ENCODE measurements around the gene LSR. TPM values are rescaled to one million over a fixed set of nuclear protein-coding genes. Genes with fewer than 3 reads are reported as not detected.

The LSR gene
- total RNA-seq, 1 experiment from 2014 or later = 0.63 TPM

DNA sequence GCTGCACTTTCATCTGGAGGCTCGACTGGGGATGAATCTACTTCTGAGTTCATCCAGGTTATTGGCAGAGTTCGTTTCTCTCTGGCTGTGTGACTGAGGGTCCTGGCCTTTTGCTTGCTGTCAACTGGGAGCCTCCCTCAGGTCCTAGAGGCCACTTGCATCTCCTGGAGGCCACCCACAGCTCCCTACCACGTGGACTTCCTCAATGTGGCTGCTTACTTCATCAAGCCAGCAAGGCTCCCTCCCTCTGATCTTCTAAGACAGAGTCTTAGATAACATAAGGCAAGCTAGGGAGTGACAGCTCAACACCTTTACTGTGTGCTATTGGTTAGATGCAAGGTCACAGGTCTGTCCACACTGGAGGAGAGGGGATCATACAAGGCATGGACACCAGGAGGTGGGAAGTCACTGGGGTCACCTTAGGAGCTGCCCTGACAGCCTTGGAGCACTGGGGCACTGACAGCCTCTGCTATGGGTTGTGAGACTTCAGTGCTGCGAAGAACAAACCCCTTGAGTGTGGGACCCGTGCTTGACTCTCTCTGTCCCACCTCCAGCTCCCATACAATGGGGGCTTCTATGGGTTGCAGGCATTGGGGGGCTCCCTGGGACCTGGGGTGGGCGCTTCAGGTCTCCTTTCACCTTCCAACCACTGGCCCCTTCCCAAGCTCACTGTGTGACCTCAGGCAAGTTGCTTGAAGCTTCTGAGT is 25.6 kb upstream of the LSR start:
- Histone ChIP-seq H3K27me3 (ENCODE audit: low read length) (no peaks in the 10 kb centered on the region), H3K4me2 (ENCODE audit: low read depth, low read length, poor library complexity, severe bottlenecking) (no peak overlapping the region), H3K9me3 (ENCODE audit: low read length) (peaks cover 2% of the 10 kb centered on the region; the same call in 1 of the 2 replicates), H4K20me1 (ENCODE audit: insufficient read depth, low read depth, low read length) (no peaks in the 10 kb centered on the region), H3K36me3 (ENCODE audit: insufficient read depth, low read length) (no peaks in the 10 kb centered on the region), H3K9me2 (replicated peaks; ENCODE audit: insufficient read depth, low read length) (no peaks in the 10 kb centered on the region), H2AFZ (ENCODE audit: low read length) (no peak overlapping the region), H3K9ac (ENCODE audit: low read length) (no peak overlapping the region), H3K79me2 (ENCODE audit: low read length) (no peaks in the 10 kb centered on the region), H3K4me1 (ENCODE audit: low read length) (peaks cover 12% of the 10 kb centered on the region), H3K4me3 (ENCODE audit: low read length) (no peak overlapping the region), H3K27ac (ENCODE audit: low read length) (no peak overlapping the region)
- no peak for DNase-seq

DNA sequence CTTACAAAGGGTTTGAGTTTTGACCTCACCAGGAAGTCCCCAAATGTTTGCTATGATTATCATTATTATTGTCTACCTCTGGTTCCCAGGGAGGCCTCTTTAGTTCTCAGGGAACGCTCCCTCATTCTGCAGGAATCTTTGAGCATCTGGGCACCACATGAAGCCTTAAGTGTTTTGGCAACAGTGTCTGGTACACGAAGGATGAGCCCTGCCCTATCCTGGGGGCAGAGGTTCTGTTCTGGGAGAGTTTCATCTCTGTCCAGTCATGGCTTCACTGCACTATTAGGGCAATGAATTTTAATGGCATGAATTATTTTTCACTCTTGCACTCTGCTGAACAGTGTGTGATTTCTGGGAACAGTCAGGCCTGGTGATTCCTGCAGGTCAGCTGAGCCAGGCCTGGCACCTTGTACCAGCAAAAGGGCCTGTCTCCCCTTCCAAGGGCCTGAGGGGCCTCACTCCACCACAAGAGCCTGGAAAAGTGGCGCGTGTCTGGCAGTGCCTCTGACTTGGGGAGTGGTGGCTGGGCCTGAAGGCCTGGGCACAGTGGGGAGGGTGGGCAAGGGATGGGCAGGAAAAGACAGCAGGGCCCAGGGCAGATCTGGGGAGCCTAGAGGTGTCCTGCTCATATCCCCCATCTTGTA is 24.8 kb upstream of the LSR start:
- H3K9ac ChIP-seq (ENCODE audit: low read length) = no peak overlapping the region
- DNase-seq = no peak
- H3K4me3 ChIP-seq (ENCODE audit: low read length) = no peak overlapping the region
- H3K4me1 ChIP-seq (ENCODE audit: low read length) = peaks cover 12% of the 10 kb centered on the region
- no peak overlapping the region for H3K27ac ChIP-seq (ENCODE audit: low read length)
- no peaks in the 10 kb centered on the region for H3K27me3 ChIP-seq (ENCODE audit: low read length)
- no peaks in the 10 kb centered on the region for H3K36me3 ChIP-seq (ENCODE audit: insufficient read depth, low read length)
- peaks cover 2% of the 10 kb centered on the region; the same call in 1 of the 2 replicates for H3K9me3 ChIP-seq (ENCODE audit: low read length)
- H2AFZ ChIP-seq (ENCODE audit: low read length) = no peak overlapping the region
- no peaks in the 10 kb centered on the region for H3K9me2 ChIP-seq (replicated peaks; ENCODE audit: insufficient read depth, low read length)
- no peaks in the 10 kb centered on the region for H3K79me2 ChIP-seq (ENCODE audit: low read length)
- no peaks in the 10 kb centered on the region for H4K20me1 ChIP-seq (ENCODE audit: insufficient read depth, low read depth, low read length)
- no peak overlapping the region for H3K4me2 ChIP-seq (ENCODE audit: low read depth, low read length, poor library complexity, severe bottlenecking)

DNA sequence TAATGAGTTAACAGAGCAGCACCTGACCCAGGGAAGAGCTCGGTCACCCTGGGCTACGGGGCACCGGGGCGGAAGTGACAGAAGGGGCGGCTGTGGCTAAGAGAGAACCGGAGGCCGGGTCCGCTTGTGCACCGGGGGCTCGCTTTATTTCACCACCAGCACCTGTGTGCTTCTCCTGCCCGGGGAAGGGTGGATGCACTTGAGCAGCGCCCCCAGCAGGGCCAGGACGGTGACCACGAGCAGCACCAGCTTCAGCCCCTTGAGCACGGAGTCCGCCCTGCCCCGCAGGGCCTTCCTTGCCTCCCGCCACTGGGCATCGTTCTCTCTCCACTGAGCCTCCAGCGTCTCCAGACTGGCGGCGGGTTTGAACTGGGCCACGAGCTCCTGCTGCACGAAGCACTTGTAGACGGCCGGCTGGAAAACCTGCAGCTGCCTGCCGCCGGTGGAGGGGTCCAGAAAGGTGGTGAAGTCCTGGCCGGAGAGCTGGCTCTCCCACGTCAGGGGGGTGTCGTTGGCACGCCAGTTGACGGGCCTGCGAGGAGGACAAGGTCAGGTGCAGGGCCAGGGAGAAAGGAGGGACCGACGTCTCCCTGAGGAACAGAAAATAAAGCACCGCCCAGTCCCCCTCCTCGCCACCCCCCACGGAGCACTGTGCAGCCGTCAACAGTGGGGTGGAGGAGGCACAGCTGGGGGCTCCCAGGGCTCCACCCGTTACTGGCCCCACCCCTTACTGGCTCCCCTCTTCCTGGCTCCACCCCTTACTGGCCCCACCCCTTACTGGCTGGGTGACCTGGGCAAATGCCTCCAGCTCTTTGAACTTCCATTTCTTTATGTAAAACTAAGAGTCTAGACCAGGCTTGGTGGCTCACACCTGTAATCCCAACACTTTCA is 23.9 kb upstream of the LSR start:
- Histone ChIP-seq H3K27me3 (ENCODE audit: low read length) (no peaks in the 10 kb centered on the region), H3K4me1 (ENCODE audit: low read length) (peaks cover 12% of the 10 kb centered on the region), H3K9me2 (replicated peaks; ENCODE audit: insufficient read depth, low read length) (no peaks in the 10 kb centered on the region), H3K4me2 (ENCODE audit: low read depth, low read length, poor library complexity, severe bottlenecking) (no peak overlapping the region), H3K4me3 (ENCODE audit: low read length) (no peak overlapping the region), H3K27ac (ENCODE audit: low read length) (no peak overlapping the region), H3K79me2 (ENCODE audit: low read length) (no peaks in the 10 kb centered on the region), H4K20me1 (ENCODE audit: insufficient read depth, low read depth, low read length) (no peaks in the 10 kb centered on the region), H3K9me3 (ENCODE audit: low read length) (no peaks in the 10 kb centered on the region; the same call in 1 of the 2 replicates), H2AFZ (ENCODE audit: low read length) (no peak overlapping the region), H3K36me3 (ENCODE audit: insufficient read depth, low read length) (no peaks in the 10 kb centered on the region), H3K9ac (ENCODE audit: low read length) (no peak overlapping the region)
- DNase-seq = no peak

DNA sequence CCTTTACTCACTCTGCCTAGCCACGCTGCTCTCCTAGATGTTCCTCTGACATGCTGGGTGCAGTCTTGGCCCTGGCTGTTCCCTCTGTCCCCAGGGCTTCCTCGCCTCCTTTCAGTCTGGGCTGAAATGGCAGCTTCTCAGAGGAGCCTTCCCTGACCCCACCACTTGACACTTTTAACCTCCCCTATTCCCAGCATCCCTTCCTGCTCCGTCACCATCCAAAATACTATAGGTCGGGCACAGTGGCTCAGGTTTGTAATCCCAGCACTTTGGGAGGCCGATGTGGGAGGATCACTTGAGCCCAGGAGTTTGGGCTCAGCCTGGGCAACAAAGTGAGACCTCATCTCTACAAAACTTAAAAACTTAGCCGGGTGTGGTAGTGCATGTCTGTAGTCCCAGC is 22.9 kb upstream of the LSR start:
- no peak for DNase-seq
- Histone ChIP-seq H3K36me3 (ENCODE audit: insufficient read depth, low read length) (no peaks in the 10 kb centered on the region), H3K4me2 (ENCODE audit: low read depth, low read length, poor library complexity, severe bottlenecking) (no peak overlapping the region), H3K27ac (ENCODE audit: low read length) (no peak overlapping the region), H3K4me1 (ENCODE audit: low read length) (peaks cover 12% of the 10 kb centered on the region), H3K79me2 (ENCODE audit: low read length) (no peaks in the 10 kb centered on the region), H3K9ac (ENCODE audit: low read length) (no peak overlapping the region), H2AFZ (ENCODE audit: low read length) (no peak overlapping the region), H3K27me3 (ENCODE audit: low read length) (no peaks in the 10 kb centered on the region), H3K9me2 (replicated peaks; ENCODE audit: insufficient read depth, low read length) (no peaks in the 10 kb centered on the region), H3K4me3 (ENCODE audit: low read length) (no peak overlapping the region), H3K9me3 (ENCODE audit: low read length) (no peaks in the 10 kb centered on the region; the same call in 1 of the 2 replicates), H4K20me1 (ENCODE audit: insufficient read depth, low read depth, low read length) (no peaks in the 10 kb centered on the region)

DNA sequence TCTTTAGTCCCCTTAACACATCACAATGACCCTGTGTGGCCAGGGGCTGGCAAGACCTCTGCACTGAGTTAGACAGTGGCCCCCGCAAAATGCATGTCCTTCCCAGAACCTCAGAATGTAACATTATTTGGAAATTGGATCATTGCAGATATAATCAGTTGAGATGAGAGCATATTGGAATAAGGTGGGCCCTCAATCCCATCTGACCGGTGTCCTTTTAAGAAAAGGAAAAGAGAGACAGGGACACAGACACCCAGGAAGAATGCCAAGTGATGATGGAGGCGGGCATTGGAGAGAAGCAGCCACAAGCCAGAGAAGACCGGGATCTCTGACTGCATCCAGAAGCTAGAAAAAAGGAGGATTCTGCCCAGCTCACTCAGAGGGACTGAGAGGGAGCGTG is 22.1 kb upstream of the LSR start:
- H3K9ac ChIP-seq (ENCODE audit: low read length) = no peak overlapping the region
- no peak for DNase-seq
- no peak overlapping the region for H2AFZ ChIP-seq (ENCODE audit: low read length)
- no peaks in the 10 kb centered on the region for H3K27me3 ChIP-seq (ENCODE audit: low read length)
- no peaks in the 10 kb centered on the region for H3K9me2 ChIP-seq (replicated peaks; ENCODE audit: insufficient read depth, low read length)
- H3K4me3 ChIP-seq (ENCODE audit: low read length) = no peak overlapping the region
- H3K27ac ChIP-seq (ENCODE audit: low read length) = no peak overlapping the region
- H3K36me3 ChIP-seq (ENCODE audit: insufficient read depth, low read length) = no peaks in the 10 kb centered on the region
- peaks cover 11% of the 10 kb centered on the region for H3K4me1 ChIP-seq (ENCODE audit: low read length)
- no peak overlapping the region for H3K4me2 ChIP-seq (ENCODE audit: low read depth, low read length, poor library complexity, severe bottlenecking)
- H3K79me2 ChIP-seq (ENCODE audit: low read length) = no peaks in the 10 kb centered on the region
- H4K20me1 ChIP-seq (ENCODE audit: insufficient read depth, low read depth, low read length) = no peaks in the 10 kb centered on the region
- no peaks in the 10 kb centered on the region; the same call in 1 of the 2 replicates for H3K9me3 ChIP-seq (ENCODE audit: low read length)

DNA sequence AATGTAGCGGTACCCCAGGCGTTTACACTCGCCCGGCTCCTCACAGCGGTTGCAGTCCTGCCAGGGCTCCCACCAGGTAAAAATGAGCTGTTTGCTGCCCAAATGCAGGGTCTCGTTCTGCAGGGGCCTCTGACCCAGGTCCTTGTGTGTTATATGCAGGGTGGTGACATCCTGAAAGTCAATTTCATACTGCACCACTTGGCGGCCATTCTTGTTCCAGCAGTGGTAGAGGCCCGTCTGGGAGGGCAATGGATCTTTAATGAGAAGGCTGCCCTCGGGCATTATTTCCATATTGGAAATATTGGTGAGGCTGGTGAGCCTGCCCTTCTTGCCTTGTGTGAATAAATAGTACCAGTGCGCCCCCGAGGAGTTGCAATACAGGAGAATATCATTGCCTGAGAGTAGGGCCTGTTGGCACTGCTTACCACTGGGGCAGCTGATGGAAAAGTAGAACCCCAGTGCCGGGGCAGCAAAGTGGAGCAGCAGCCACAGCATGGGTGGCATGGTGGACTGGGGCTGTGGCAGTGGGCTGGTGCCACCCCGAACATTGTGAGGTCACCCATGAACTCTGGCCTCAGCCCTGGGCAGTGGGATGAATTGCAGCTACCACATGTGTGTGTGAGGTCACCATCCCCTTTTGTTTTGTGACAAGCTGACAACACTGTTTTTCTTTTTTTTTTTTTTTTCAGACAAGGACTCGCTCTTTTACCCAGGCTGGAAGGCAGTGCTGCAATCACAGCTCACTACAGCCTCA is 20.4 kb upstream of the LSR start, which contains the start of gene FAM187B:
FAM187B (minus strand) TSS at position 563 of the 754 bp plus-strand sequence; CDS start at position 504, 59 bp downstream.
- DNase-seq = no peak
- H3K36me3 ChIP-seq (ENCODE audit: insufficient read depth, low read length) = no peaks in the 10 kb centered on the region
- no peak within 1 kb of the TSS for H2AFZ ChIP-seq (ENCODE audit: low read length)
- H3K9ac ChIP-seq (ENCODE audit: low read length) = no peak within 1 kb of the TSS
- H3K27me3 ChIP-seq (ENCODE audit: low read length) = no peaks in the 10 kb centered on the region
- H3K79me2 ChIP-seq (ENCODE audit: low read length) = no peaks in the 10 kb centered on the region
- no peaks in the 10 kb centered on the region for H4K20me1 ChIP-seq (ENCODE audit: insufficient read depth, low read depth, low read length)
- H3K4me3 ChIP-seq (ENCODE audit: low read length) = no peak within 1 kb of the TSS
- no peaks in the 10 kb centered on the region for H3K4me1 ChIP-seq (ENCODE audit: low read length)
- no peaks in the 10 kb centered on the region for H3K9me3 ChIP-seq (ENCODE audit: low read length)
- no peaks in the 10 kb centered on the region for H3K9me2 ChIP-seq (replicated peaks; ENCODE audit: insufficient read depth, low read length)
- no peak within 1 kb of the TSS for H3K27ac ChIP-seq (ENCODE audit: low read length)
- no peak within 1 kb of the TSS for H3K4me2 ChIP-seq (ENCODE audit: low read depth, low read length, poor library complexity, severe bottlenecking)

DNA sequence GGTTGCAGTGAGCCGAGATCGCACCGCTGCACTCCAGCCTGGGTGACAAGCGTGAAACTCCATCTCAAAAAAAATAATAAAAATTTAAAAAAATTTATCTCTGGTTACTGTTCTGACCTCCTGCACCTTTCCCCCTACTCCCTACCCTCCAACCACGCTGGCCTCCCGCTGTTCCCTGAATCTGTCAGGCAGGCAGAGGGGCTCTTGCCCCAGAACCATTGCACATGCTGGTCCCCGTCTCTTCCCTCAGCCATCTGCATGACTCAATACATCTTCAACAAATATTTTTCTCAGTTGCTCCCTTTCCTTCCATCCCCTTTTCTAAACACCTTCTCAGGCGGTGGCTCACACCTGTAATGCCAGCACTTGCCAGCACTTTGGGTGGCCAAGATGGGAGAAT is 19.2 kb upstream of the LSR start:
- H3K4me2 ChIP-seq (ENCODE audit: low read depth, low read length, poor library complexity, severe bottlenecking) = no peak overlapping the region
- no peaks in the 10 kb centered on the region for H3K9me3 ChIP-seq (ENCODE audit: low read length)
- H4K20me1 ChIP-seq (ENCODE audit: insufficient read depth, low read depth, low read length) = no peaks in the 10 kb centered on the region
- H3K27me3 ChIP-seq (ENCODE audit: low read length) = no peaks in the 10 kb centered on the region
- no peak overlapping the region for H3K27ac ChIP-seq (ENCODE audit: low read length)
- no peaks in the 10 kb centered on the region for H3K36me3 ChIP-seq (ENCODE audit: insufficient read depth, low read length)
- H3K9me2 ChIP-seq (replicated peaks; ENCODE audit: insufficient read depth, low read length) = no peaks in the 10 kb centered on the region
- no peak overlapping the region for H2AFZ ChIP-seq (ENCODE audit: low read length)
- no peaks in the 10 kb centered on the region for H3K4me1 ChIP-seq (ENCODE audit: low read length)
- H3K9ac ChIP-seq (ENCODE audit: low read length) = no peak overlapping the region
- no peak for DNase-seq
- no peak overlapping the region for H3K4me3 ChIP-seq (ENCODE audit: low read length)
- no peaks in the 10 kb centered on the region for H3K79me2 ChIP-seq (ENCODE audit: low read length)

All from Karpas-422 (cell line).